Parathyroid adenoma (tissue), 2 donors: ENCODE results near the gene NBEAL2.

Experiments used
- H2AFZ ChIP-seq: fragments of 300-600 bp; sonication (generic); one replicate; pipeline ENCODE4 v1.7.0; 2017; ENCODE audit warnings: antibody characterized with exemption, mild to moderate bottlenecking
- H3K27ac ChIP-seq: fragments of 300-600 bp; sonication (generic); one replicate; pipeline ENCODE4 v1.7.0; 2017
- H3K27me3 ChIP-seq: fragments of 300-600 bp; sonication (generic); one replicate; pipeline ENCODE4 v1.7.0; 2017; ENCODE audit warnings: low read length; ENCODE audit not compliant: control insufficient read depth, insufficient read depth
- H3K36me3 ChIP-seq: fragments of 300-600 bp; sonication (generic); one replicate; pipeline ENCODE4 v1.7.0; 2017; ENCODE audit warnings: low read length; ENCODE audit not compliant: control insufficient read depth, insufficient read depth
- H3K4me1 ChIP-seq: fragments of 300-600 bp; sonication (generic); one replicate; pipeline ENCODE4 v1.7.0; 2017; ENCODE audit warnings: control low read depth
- H3K4me2 ChIP-seq: fragments of 300-600 bp; sonication (generic); one replicate; pipeline ENCODE4 v1.7.0; 2017; ENCODE audit warnings: low read length
- H3K4me3 ChIP-seq: fragments of 300-600 bp; sonication (generic); one replicate; pipeline ENCODE4 v1.7.0; 2017; ENCODE audit warnings: low read depth, low read length
- H3K79me2 ChIP-seq: fragments of 300-600 bp; sonication (generic); one replicate; pipeline ENCODE4 v1.7.0; 2017; ENCODE audit warnings: control low read depth
- H3K9ac ChIP-seq: fragments of 300-600 bp; sonication (generic); one replicate; pipeline ENCODE4 v1.7.0; 2017; ENCODE audit warnings: mild to moderate bottlenecking
- H3K9me3 ChIP-seq: fragments of 300-600 bp; sonication (generic); one replicate; pipeline ENCODE4 v1.7.0; 2017; ENCODE audit warnings: low read length; ENCODE audit not compliant: control insufficient read depth
- CTCF ChIP-seq: fragments of 300-600 bp; sonication (generic); IDR thresholded peaks from one replicate; pipeline ENCODE4 v1.7.0; 2017; ENCODE audit warnings: antibody characterized with exemption, mild to moderate bottlenecking
- donor health status: primary hyperparathyroidism.

The NBEAL2 gene

GRCh38 chr3:47047673-47048072, 68.2 kb downstream of the NBEAL2 start:
- H3K4me2 ChIP-seq = no peak overlapping the region
- H3K4me1 ChIP-seq = peaks cover 7% of the 10 kb centered on the region
- H3K79me2 ChIP-seq = peaks cover 17% of the 10 kb centered on the region
- no peak overlapping the region for H3K4me3 ChIP-seq
- H3K27ac ChIP-seq = no peak overlapping the region
- H3K9ac ChIP-seq = no peak overlapping the region
- H3K27me3 ChIP-seq = no peaks in the 10 kb centered on the region
- no peaks in the 10 kb centered on the region for H3K36me3 ChIP-seq
- no peaks in the 10 kb centered on the region for H3K9me3 ChIP-seq
- no peak overlapping the region for H2AFZ ChIP-seq
- TF ChIP-seq CTCF = no peak

- no peak overlapping the region for H3K4me2 ChIP-seq
- H3K9ac ChIP-seq = no peak overlapping the region
- H3K4me1 ChIP-seq = no peaks in the 10 kb centered on the region
- H3K79me2 ChIP-seq = peaks cover 30% of the 10 kb centered on the region
- H3K9me3 ChIP-seq = no peaks in the 10 kb centered on the region
- H3K36me3 ChIP-seq = no peaks in the 10 kb centered on the region
- no peak for TF ChIP-seq CTCF
- H3K27me3 ChIP-seq = no peaks in the 10 kb centered on the region
- H2AFZ ChIP-seq = no peak overlapping the region
- H3K4me3 ChIP-seq = no peak overlapping the region
- H3K27ac ChIP-seq = no peak overlapping the region
Observed at GRCh38 chr3:47054412-47054811, 74.9 kb downstream of the NBEAL2 start.

GRCh38 chr3:47056705-47057104, 77.2 kb downstream of the NBEAL2 start:
- Histone ChIP-seq H3K79me2 (peaks cover 30% of the 10 kb centered on the region), H3K9ac (no peak overlapping the region), H3K27me3 (no peaks in the 10 kb centered on the region), H2AFZ (no peak overlapping the region), H3K4me1 (no peaks in the 10 kb centered on the region), H3K9me3 (no peaks in the 10 kb centered on the region), H3K4me2 (no peak overlapping the region), H3K27ac (no peak overlapping the region), H3K4me3 (no peak overlapping the region), H3K36me3 (no peaks in the 10 kb centered on the region)
- TF ChIP-seq CTCF = no peak

- no peaks in the 10 kb centered on the region for H3K27me3 ChIP-seq
- no peaks in the 10 kb centered on the region for H3K9me3 ChIP-seq
- no peak overlapping the region for H3K27ac ChIP-seq
- H2AFZ ChIP-seq = no peak overlapping the region
- no peak overlapping the region for H3K4me2 ChIP-seq
- H3K4me3 ChIP-seq = no peak overlapping the region
- TF ChIP-seq CTCF = no peak
- no peak overlapping the region for H3K9ac ChIP-seq
- peaks cover 30% of the 10 kb centered on the region for H3K79me2 ChIP-seq
- no peaks in the 10 kb centered on the region for H3K36me3 ChIP-seq
- no peaks in the 10 kb centered on the region for H3K4me1 ChIP-seq
Observed at GRCh38 chr3:47057212-47057671, 77.8 kb downstream of the NBEAL2 start.
